M059J (cell line): ENCODE measurements around the gene ERBB3. TPM values are rescaled to one million over a fixed set of nuclear protein-coding genes. Genes with fewer than 3 reads are reported as not detected.
"Not testable (repeated sequence)": the region's sequence is repeated elsewhere in the genome, so short reads cannot be mapped to it uniquely, and the experiment has no call there.

ENCODE experiments used
- DNase-seq: peaks from one replicate; pipeline ENCODE4 v3.0.0-alpha.2; 2012; ENCODE audit warnings: low read depth
- total RNA-seq: library from RNA; depleted of rRNA; stranded (reverse); fragments of >200 nt; shearing (Covaris generic); gene quantifications from 2 replicates; pipeline ENCODE4 v1.2.3, GENCODE V29; 2014; rRNA removed

ERBB3 gene
- total RNA-seq, result 0.37 TPM in 1 of 2 replicates, not detected in the other

GRCh38 chr12:56079723-56080555, at the start of gene ERBB3:
TSS of gene ERBB3 (plus strand) at chr12:56080165. CDS start at chr12:56080301, 136 bp downstream.
- peak; percentile 84 for DNase-seq

DNA sequence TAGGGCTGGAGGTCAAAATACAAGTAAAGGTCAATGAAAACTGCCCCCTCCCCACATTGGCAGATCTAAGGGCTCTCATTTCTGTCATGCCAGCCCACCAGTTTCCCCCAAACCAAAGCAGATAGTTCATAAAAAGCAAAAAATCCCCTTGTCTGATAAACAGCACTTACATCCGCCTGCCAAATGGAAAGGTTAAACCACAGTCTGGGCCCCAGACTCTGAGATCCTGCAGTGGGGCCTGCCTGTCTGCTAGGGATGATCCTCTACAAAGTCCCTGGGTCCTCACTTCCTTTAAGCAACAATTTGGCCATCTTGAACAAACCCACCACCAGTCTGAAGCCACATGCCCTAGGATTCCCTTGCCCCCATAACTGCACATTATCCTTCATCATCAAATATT, 48.0 kb upstream of the ERBB3 start:
- DNase-seq, result no peak

- DNase-seq, result no peak
These were observed 45.2 kb upstream of the ERBB3 start for GRCh38 chr12:56034586-56035332.

DNA sequence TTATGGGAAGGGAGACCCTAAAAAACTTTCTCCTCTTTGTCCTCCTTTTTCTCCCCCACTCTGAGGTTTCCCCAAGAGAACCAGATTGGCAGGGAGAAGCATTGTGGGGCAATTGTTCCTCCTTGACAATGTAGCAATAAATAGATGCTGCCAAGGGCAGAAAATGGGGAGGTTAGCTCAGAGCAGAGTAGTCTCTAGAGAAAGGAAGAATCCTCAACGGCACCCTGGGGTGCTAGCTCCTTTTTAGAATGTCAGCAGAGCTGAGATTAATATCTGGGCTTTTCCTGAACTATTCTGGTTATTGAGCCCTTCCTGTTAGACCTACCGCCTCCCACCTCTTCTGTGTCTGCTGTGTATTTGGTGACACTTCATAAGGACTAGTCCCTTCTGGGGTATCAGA, 42.8 kb upstream of the ERBB3 start:
- DNase-seq, result no peak

DNA sequence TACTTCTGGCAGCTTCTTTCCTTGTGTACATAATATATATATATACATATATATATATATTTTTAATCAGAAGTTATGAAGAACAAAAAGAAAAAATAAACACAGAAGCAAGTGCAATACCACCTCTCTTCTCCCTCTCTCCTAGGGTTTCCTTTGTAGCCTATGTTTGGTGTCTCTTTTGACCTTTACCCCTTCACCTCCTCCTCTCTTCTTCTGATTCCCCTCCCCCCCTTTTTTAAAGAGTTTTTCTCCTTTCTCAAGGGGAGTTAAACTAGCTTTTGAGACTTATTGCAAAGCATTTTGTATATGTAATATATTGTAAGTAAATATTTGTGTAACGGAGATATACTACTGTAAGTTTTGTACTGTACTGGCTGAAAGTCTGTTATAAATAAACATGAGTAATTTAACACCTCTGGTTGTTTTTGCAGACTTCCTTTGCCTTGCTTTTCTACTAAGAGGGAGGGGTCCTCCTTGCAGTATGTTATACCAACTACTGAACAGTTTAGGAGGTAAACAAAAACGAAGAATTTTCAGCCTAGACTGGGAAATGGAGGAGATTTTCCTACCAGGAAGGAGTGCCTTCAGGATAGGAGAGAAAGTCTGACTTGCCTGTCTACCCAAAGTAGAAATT, 41.8 kb upstream of the ERBB3 start:
- DNase-seq, result no peak

GRCh38 chr12:56040151-56040550, 39.8 kb upstream of the ERBB3 start:
- peak; percentile 53 for DNase-seq

- DNase-seq, result no peak
These were observed 38.9 kb upstream of the ERBB3 start for GRCh38 chr12:56040963-56041551.

- DNase-seq, result peak; percentile 99
These were observed 38.2 kb upstream of the ERBB3 start, which contains the start of gene RPS26 for GRCh38 chr12:56041552-56042429. TSS of gene RPS26 (plus strand) at chr12:56041918. CDS start at chr12:56042167, 249 bp downstream.

DNA sequence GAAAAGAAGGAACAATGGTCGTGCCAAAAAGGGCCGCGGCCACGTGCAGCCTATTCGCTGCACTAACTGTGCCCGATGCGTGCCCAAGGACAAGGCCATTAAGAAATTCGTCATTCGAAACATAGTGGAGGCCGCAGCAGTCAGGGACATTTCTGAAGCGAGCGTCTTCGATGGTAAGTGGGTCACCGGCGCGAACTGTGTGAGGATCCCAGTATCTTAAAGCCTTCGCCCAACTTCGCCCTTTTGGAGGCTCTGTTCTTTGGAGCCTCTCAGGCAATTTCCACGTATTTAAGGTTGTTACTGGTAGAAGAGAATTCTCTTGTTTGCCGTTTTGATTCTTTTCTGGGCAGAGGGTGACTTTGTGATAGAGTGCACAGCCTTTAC, 37.5 kb upstream of the ERBB3 start:
- DNase-seq, result not testable (repeated sequence)

DNA sequence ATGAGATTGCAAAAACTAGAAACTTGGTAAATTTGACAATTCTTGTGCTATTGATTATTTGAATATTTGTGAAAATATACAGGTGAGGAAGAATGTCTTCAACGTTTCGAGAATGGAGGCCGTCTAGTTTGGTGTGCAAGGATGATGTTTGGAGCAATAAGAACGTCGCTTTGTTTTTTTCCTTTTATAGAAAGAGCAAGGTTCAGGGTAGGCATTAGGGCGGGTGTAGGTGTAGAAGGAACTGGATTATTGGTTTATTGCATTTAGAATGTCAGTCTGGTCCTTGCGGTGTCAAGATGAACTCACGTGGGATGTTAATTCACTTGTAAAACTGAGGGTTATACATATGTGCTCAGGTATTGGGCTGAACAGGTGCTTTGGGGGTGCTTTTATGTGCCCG, 37.1 kb upstream of the ERBB3 start:
- DNase-seq, result no peak

GRCh38 chr12:56046027-56046780, 33.8 kb upstream of the ERBB3 start:
- DNase-seq, result no peak

DNA sequence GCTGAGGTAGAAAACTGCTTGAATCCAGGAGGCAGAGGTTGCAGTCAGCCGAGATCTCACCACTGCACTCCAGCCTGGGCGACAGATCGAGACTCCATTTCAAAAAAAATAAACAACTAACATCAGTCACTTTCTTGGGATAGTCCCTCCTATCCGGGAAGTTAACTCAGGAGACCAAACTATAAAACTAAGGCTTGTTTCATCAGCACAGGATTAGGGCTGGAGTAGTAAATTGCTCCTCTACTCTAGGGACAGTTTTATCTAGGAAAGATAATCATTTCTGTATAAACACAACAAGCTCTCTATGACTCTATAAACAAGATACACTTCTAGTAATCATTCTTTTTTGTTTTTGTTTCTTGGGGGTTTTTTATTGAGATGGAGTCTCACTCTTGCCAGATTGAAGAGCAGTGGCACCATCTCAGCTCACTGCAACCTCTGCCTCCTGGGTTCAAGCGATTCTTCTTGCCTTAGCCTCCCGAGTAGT, 26.5 kb upstream of the ERBB3 start:
- DNase-seq, result peak; percentile 22

- peak; percentile 80 for DNase-seq
These were observed 20.0 kb upstream of the ERBB3 start for GRCh38 chr12:56059964-56060363.

GRCh38 chr12:56061982-56062381, 18.0 kb upstream of the ERBB3 start:
- peak; percentile 38 for DNase-seq

GRCh38 chr12:56062996-56063395, 17.0 kb upstream of the ERBB3 start:
- no peak for DNase-seq

GRCh38 chr12:56071648-56072047, 8.3 kb upstream of the ERBB3 start:
- DNase-seq, result peak; percentile 35

DNA sequence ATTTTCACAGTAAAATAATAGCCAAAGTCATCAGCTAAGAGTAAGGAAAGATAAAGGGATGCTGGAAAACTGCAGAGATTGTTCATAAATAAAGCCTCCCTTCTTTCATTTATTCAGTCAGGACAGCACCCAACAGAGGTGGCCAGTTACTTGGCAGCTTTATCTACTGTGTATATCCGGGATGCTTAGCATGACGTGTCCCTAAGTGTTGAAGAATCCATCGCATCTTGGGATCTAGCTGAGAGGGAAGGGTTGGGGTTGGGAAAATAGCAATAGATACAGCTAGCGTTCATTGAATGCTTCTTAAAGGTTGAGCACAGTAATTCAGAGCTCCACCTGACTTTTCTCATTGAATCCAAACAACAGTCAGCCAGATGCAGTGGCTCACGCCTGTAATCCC, 5.6 kb upstream of the ERBB3 start:
- DNase-seq, result no peak

- DNase-seq, result not testable (repeated sequence)
These were observed 2.0 kb upstream of the ERBB3 start for GRCh38 chr12:56077966-56078365.

- no peak for DNase-seq
These were observed 1.5 kb upstream of the ERBB3 start for GRCh38 chr12:56078427-56078826.
